ENCODE data around the gene ST3GAL6. TPM values are rescaled to one million over a fixed set of nuclear protein-coding genes. Genes with fewer than 3 reads are reported as not detected.

Gene ST3GAL6, protein sequence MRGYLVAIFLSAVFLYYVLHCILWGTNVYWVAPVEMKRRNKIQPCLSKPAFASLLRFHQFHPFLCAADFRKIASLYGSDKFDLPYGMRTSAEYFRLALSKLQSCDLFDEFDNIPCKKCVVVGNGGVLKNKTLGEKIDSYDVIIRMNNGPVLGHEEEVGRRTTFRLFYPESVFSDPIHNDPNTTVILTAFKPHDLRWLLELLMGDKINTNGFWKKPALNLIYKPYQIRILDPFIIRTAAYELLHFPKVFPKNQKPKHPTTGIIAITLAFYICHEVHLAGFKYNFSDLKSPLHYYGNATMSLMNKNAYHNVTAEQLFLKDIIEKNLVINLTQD
- total RNA-seq (2022; extraction: Qiagen RNA extraction; ENCODE audit: low read depth) = 0.40 to 1.9 TPM (median 0.96 TPM) in 5 replicates

DNA sequence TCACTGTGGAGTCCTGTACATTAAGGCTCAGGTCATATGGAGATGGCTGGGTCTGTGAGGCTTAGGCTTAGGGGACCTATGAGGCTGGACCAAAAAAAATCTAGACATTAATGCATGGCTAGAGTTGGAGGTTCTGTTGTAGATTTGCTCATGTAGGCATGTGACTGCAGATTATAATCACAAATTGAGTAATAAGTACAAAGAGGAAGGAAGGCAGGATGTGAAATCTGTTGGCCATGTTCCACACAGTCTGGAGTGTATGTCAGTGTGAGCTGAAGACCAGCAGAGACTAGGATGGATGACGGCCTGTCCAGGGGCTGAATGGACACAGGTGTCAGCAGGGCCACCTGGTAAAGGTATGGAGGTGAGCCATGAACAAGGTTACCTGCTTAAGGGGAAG, at the start of gene ST3GAL6:
Gene ST3GAL6 (plus strand): TSS at position 265 of the 400 bp plus-strand sequence. CDS start 5,101 bp downstream, outside the sequence.

Other genes starting within 250 kb of the ST3GAL6 start
- gene CLDND1, start 240.4 kb upstream of the ST3GAL6 start, total RNA-seq (2022; extraction: Qiagen RNA extraction; ENCODE audit: low read depth) = 50.8 to 66.3 TPM (median 57.8 TPM) in 5 replicates
- not detected in 5 replicates for gene GPR15, start 231.4 kb upstream of the ST3GAL6 start, total RNA-seq (2022; extraction: Qiagen RNA extraction; ENCODE audit: low read depth)
- 14.8 to 24.5 TPM (median 22.8 TPM) in 5 replicates for gene CPOX, start 169.7 kb upstream of the ST3GAL6 start, total RNA-seq (2022; extraction: Qiagen RNA extraction; ENCODE audit: low read depth)
- 175 to 273 TPM (median 263 TPM) in 5 replicates for gene DCBLD2, start 138.4 kb downstream of the ST3GAL6 start, total RNA-seq (2022; extraction: Qiagen RNA extraction; ENCODE audit: low read depth)

Data from A549 treated with RU486 at 1 μM for 4 hours (cell line).